ENCODE measurements around the gene LDHAL6B. TPM values are rescaled to one million over a fixed set of nuclear protein-coding genes. Genes with fewer than 3 reads are reported as not detected.

LDHAL6B gene
- polyA plus RNA-seq, 1 donor (not counting 4 experiments of a cell fraction or from before 2014, with no cell fraction given): not detected

GRCh38 chr15:59218710-59219109, 12.1 kb downstream of the LDHAL6B start:
- Histone ChIP-seq H3K4me2 (ENCODE audit: control insufficient read depth, extremely low read depth, insufficient read depth, low read depth, low read length) (no peak overlapping the region), H3K9ac (ENCODE audit: control insufficient read depth, extremely low read depth, insufficient read depth, low read length) (no peak overlapping the region), H3K27ac (ENCODE audit: control insufficient read depth, insufficient read depth, low read length) (no peak overlapping the region), H3K27me3 (ENCODE audit: control insufficient read depth, extremely low read depth, insufficient read depth, low read length) (no peaks in the 10 kb centered on the region), H3K36me3 (ENCODE audit: control insufficient read depth in 2 of 2, extremely low read depth in 1 of 2, insufficient read depth in 2 of 2, low read length in 2 of 2) (peaks cover 37 to 40% of the 10 kb centered on the region in 2 experiments), H2AFZ (ENCODE audit: control insufficient read depth, low read length) (no peak overlapping the region), H3K9me1 (ENCODE audit: control insufficient read depth, extremely low read depth, insufficient read depth, low read length) (no peaks in the 10 kb centered on the region), H3K4me3 (ENCODE audit: control insufficient read depth in 2 of 3, extremely low read depth in 1 of 3, insufficient read depth in 2 of 3, low read depth in 1 of 3, low read length in 3 of 3) (no peak overlapping the region), H3K9me3 (ENCODE audit: control insufficient read depth, low read depth, low read length) (no peaks in the 10 kb centered on the region), H4K20me1 (ENCODE audit: control insufficient read depth, extremely low read depth, insufficient read depth, low read length) (no peaks in the 10 kb centered on the region), H3K4me1 (ENCODE audit: control insufficient read depth, extremely low read depth, insufficient read depth, low read length) (no peaks in the 10 kb centered on the region), H3K79me2 (ENCODE audit: control insufficient read depth, insufficient read depth, low read length) (no peaks in the 10 kb centered on the region)
- no peak for DNase-seq (ENCODE audit: low read depth, low spot score)
- TF ChIP-seq EZH2 (IDR thresholded peaks at IDR 0.05; ENCODE audit: low read length) (no peak), CTCF (optimal IDR thresholded peaks at IDR 0.05 in 1 of 3, IDR thresholded peaks at IDR 0.05 in 1 of 3, conservative IDR thresholded peaks at IDR 0.05 in 1 of 3; ENCODE audit: extremely low read depth in 1 of 3, insufficient read depth in 2 of 3, low read length in 3 of 3) (no peak)
- dilution Hi-C loops (cut with MboI; ENCODE audit: extremely low pct_ligation_motif_present, low sequenced_read_pairs): no loop called here
- FAIRE-seq: no peak

GRCh38 chr15:59221511-59222505, 15.2 kb downstream of the LDHAL6B start:
- Histone ChIP-seq H3K36me3 (ENCODE audit: control insufficient read depth in 2 of 2, extremely low read depth in 1 of 2, insufficient read depth in 2 of 2, low read length in 2 of 2) (peaks cover 40 to 54% of the 10 kb centered on the region in 2 experiments), H3K9me1 (ENCODE audit: control insufficient read depth, extremely low read depth, insufficient read depth, low read length) (peaks cover 3% of the 10 kb centered on the region), H3K4me2 (ENCODE audit: control insufficient read depth, extremely low read depth, insufficient read depth, low read depth, low read length) (no peak overlapping the region), H2AFZ (ENCODE audit: control insufficient read depth, low read length) (no peak overlapping the region), H3K9me3 (ENCODE audit: control insufficient read depth, low read depth, low read length) (no peaks in the 10 kb centered on the region), H3K27me3 (ENCODE audit: control insufficient read depth, extremely low read depth, insufficient read depth, low read length) (no peaks in the 10 kb centered on the region), H3K9ac (ENCODE audit: control insufficient read depth, extremely low read depth, insufficient read depth, low read length) (no peak overlapping the region), H3K27ac (ENCODE audit: control insufficient read depth, insufficient read depth, low read length) (no peak overlapping the region), H3K4me3 (ENCODE audit: control insufficient read depth in 2 of 3, extremely low read depth in 1 of 3, insufficient read depth in 2 of 3, low read depth in 1 of 3, low read length in 3 of 3) (no peak overlapping the region), H3K4me1 (ENCODE audit: control insufficient read depth, extremely low read depth, insufficient read depth, low read length) (no peaks in the 10 kb centered on the region), H3K79me2 (ENCODE audit: control insufficient read depth, insufficient read depth, low read length) (no peaks in the 10 kb centered on the region), H4K20me1 (ENCODE audit: control insufficient read depth, extremely low read depth, insufficient read depth, low read length) (no peaks in the 10 kb centered on the region)
- no peak for TF ChIP-seq CTCF (optimal IDR thresholded peaks at IDR 0.05 in 1 of 3, IDR thresholded peaks at IDR 0.05 in 1 of 3, conservative IDR thresholded peaks at IDR 0.05 in 1 of 3; ENCODE audit: extremely low read depth in 1 of 3, insufficient read depth in 2 of 3, low read length in 3 of 3)
- TF ChIP-seq EZH2 (IDR thresholded peaks at IDR 0.05; ENCODE audit: low read length): no peak
- FAIRE-seq: no peak
- dilution Hi-C loops (cut with MboI; ENCODE audit: extremely low pct_ligation_motif_present, low sequenced_read_pairs): no loop called here
- no peak for DNase-seq (ENCODE audit: low read depth, low spot score)

All from keratinocyte (primary cell).